K562 (cell line): ENCODE results near the gene GLUL. TPM values are rescaled to one million over a fixed set of nuclear protein-coding genes. Genes with fewer than 3 reads are reported as not detected.
A peak's percentile ranks its signal among the peaks of the same experiment; 100 is the strongest.

Experiments
- ATAC-seq: fragments of 200-7000 bp; cut with Tn5 transposase; 3 replicates; pipeline ENCODE4 v1.9.1; 2020; ENCODE audit warnings: moderate library complexity
- BruUV-seq: library from RNA; stranded (reverse); fragments of 400-500 nt; replicated peaks from 2 replicates; lab custom pipeline; 2021; lab: Mats Ljungman, UMichigan
- CTCF ChIA-PET: fragments of 300-600 bp; formaldehyde crosslinking; extraction: SDS; loops from one replicate; lab custom pipeline; 2021; ENCODE audit warnings: low intra/inter-chr PET ratio; lab: Yijun Ruan, JAX
- POLR2A ChIA-PET: fragments of 300-600, 350-650 bp; sonication (Branson Sonifier 250); formaldehyde crosslinking; extraction: SDS; loops from one replicate; lab custom pipeline; 2021; ENCODE audit warnings: antibody characterized with exemption, inconsistent platforms; lab: Yijun Ruan, JAX
- DNase-seq, 4 experiments: peaks; one replicate each; pipeline versions ENCODE4 v3.0.0 to v3.0.0-alpha.2; 2011 to 2018; ENCODE audit warnings: low spot score in 3 of 4, mixed read lengths in 3 of 4; ENCODE audit errors: extremely low read depth in 1 of 4
- FAIRE-seq: peaks from 2 replicates; lab custom pipeline; 2011; peaks lifted over from hg19 to GRCh38; lab: Jason Lieb, UNC
- H2AFZ ChIP-seq: 2 replicates; pipeline ENCODE4 v1.6.0; 2011; ENCODE audit warnings: low read depth, low read length, control low read depth, inconsistent platforms
- H3K27ac ChIP-seq: fragments of 200-600 bp; 3 replicates; pipeline ENCODE4 v1.8.0; 2011; ENCODE audit warnings: low read depth, mild to moderate bottlenecking, control low read depth, inconsistent platforms, low read length, moderate library complexity, mixed read lengths; ENCODE audit errors: extremely low read depth
- H3K27me3 ChIP-seq, 2 experiments: fragments of 300-600 bp in 1 of 2; 2 replicates in 1 of 2; 3 replicates in 1 of 2; pipeline versions ENCODE4 v1.6.0 to v1.8.0; 2011; ENCODE audit warnings: inconsistent platforms in 2 of 2, low read length in 2 of 2, mild to moderate bottlenecking in 1 of 2, mixed read lengths in 1 of 2, moderate library complexity in 1 of 2; ENCODE audit not compliant: control insufficient read depth in 2 of 2, insufficient read depth in 2 of 2
- H3K36me3 ChIP-seq: fragments of 300-600 bp; 3 replicates; pipeline ENCODE4 v1.8.0; 2011; ENCODE audit warnings: mild to moderate bottlenecking, low read length, inconsistent platforms; ENCODE audit not compliant: control insufficient read depth, insufficient read depth
- H3K4me1 ChIP-seq, 2 experiments: fragments of 200-600 bp in 1 of 2; replicated peaks in 1 of 2; 2 replicates in 1 of 2; 3 replicates in 1 of 2; pipeline versions ENCODE4 v1.5.1 to v1.8.0; 2011; ENCODE audit warnings: inconsistent platforms in 2 of 2, low read length in 2 of 2, mild to moderate bottlenecking in 1 of 2, mixed read lengths in 1 of 2, moderate library complexity in 1 of 2; ENCODE audit not compliant: control insufficient read depth in 2 of 2, insufficient read depth in 2 of 2
- H3K4me2 ChIP-seq: 2 replicates; pipeline ENCODE4 v1.6.1; 2011; ENCODE audit warnings: low read length, control low read depth, inconsistent platforms, mixed read lengths; ENCODE audit not compliant: insufficient read depth
- H3K4me3 ChIP-seq: fragments of 200-600 bp; sonication (generic), shearing (Covaris generic); 2 replicates; pipeline ENCODE4 v1.5.1; 2016; ENCODE audit warnings: control low read depth, inconsistent platforms
- H3K79me2 ChIP-seq: fragments of 200-600 bp; 3 replicates; pipeline ENCODE4 v1.8.0; 2011; ENCODE audit warnings: low read length, inconsistent platforms; ENCODE audit not compliant: control insufficient read depth, insufficient read depth
- H3K9ac ChIP-seq, 2 experiments: 2 replicates each; pipeline versions ENCODE4 v1.6.0 to v1.6.1; 2011; ENCODE audit warnings: low read depth in 2 of 2, low read length in 2 of 2, control low read depth in 1 of 2, inconsistent platforms in 1 of 2, mild to moderate bottlenecking in 1 of 2, mixed read lengths in 1 of 2; ENCODE audit not compliant: insufficient read depth in 1 of 2
- H3K9me1 ChIP-seq: one replicate; pipeline ENCODE4 v1.6.0; 2011; ENCODE audit warnings: inconsistent platforms, mild to moderate bottlenecking, low read length, moderate library complexity; ENCODE audit not compliant: control insufficient read depth, insufficient read depth
- H3K9me3 ChIP-seq: replicated peaks from 2 replicates; pipeline ENCODE4 v1.5.1; 2011; ENCODE audit warnings: low read depth, low read length, inconsistent platforms; ENCODE audit not compliant: control insufficient read depth, insufficient read depth
- H4K20me1 ChIP-seq: replicated peaks from 2 replicates; pipeline ENCODE4 v1.6.1; 2011; ENCODE audit warnings: low read length, inconsistent platforms, mixed read lengths; ENCODE audit not compliant: control insufficient read depth, insufficient read depth
- NUFIP1 ChIP-seq: fragments of 450-650 bp; IDR thresholded peaks from 2 replicates; pipeline ENCODE4 v1.6.1; 2018; ENCODE audit not compliant: partially characterized antibody
- USF1 ChIP-seq: sonication (generic); formaldehyde crosslinking; IDR thresholded peaks from 2 replicates; pipeline ENCODE4 v1.9.0; 2022; ENCODE audit warnings: mild to moderate bottlenecking, missing genetic modification reagents
- ZNF12 ChIP-seq: sonication (generic); formaldehyde crosslinking; IDR thresholded peaks from 2 replicates; pipeline ENCODE4 v1.4.0; 2020; ENCODE audit warnings: mild to moderate bottlenecking, missing genetic modification reagents
- ZNF165 ChIP-seq: fragments of 250-450 bp; sonication (Bioruptor Pico); IDR thresholded peaks from 2 replicates; pipeline ENCODE4 v1.4.0; 2020; ENCODE audit warnings: borderline replicate concordance
- ZNF354B ChIP-seq: fragments of 250-450 bp; sonication (Bioruptor Pico); IDR thresholded peaks from 2 replicates; pipeline ENCODE4 v1.4.0; 2020
- ZNF76 ChIP-seq: fragments of 250-450 bp; sonication (Bioruptor Pico); IDR thresholded peaks from 2 replicates; pipeline ENCODE4 v1.4.0; 2020; ENCODE audit warnings: mild to moderate bottlenecking, moderate library complexity, borderline replicate concordance
- WGBS: fragments of 100-300 bp; shearing (Covaris generic); methylation state at CpG from one replicate; pipeline ENCODE4 v1.1.6; 2016; ENCODE audit warnings: low coverage, mixed read lengths; ENCODE audit not compliant: insufficient coverage; ENCODE audit errors: missing lambda C conversion rate; 5-methylcytosine and 5-hydroxymethylcytosine counted together
- in situ Hi-C: fragments of 300-500 bp; cut with MboI; formaldehyde crosslinking; loops from 4 replicates; pipeline ENCODE4 v1.15.0; 2018; ENCODE audit warnings: inconsistent platforms, mixed read lengths
- intact Hi-C: fragments of 100-400 bp; cut with micrococcal nuclease; formaldehyde crosslinking; loops from 2 replicates; pipeline ENCODE4 v1.14.2; 2022
- polyA plus RNA-seq, 8 experiments: library from polyadenylated mRNA; depleted of rRNA in 4 of 8; stranded (reverse) in 5 of 8; unstranded in 3 of 8; fragments of >200 nt; fragmentation: Nextera tagmentation in 2 of 8; fragmentation: Illumina TruSeq in 1 of 8; extraction: Ambion mirVana in 2 of 8; extraction: Trizol in 1 of 8; gene quantifications; 2 replicates each; pipeline versions ENCODE4 v1.2.1 to v1.2.3, GENCODE V29; 2011 to 2014; ENCODE audit warnings: inconsistent platforms in 1 of 8, missing spikeins in 1 of 8
- total RNA-seq, 7 experiments: library from RNA; depleted of rRNA in 6 of 7; stranded (reverse); fragments of >200 nt in 6 of 7; fragmentation: Illumina TruSeq in 2 of 7; extraction: Trizol in 2 of 7; gene quantifications; 2 replicates each; pipeline versions ENCODE4 v1.2.1 to v1.2.3, GENCODE V29; 2011 to 2021; ENCODE audit warnings: low replicate concordance in 1 of 7

GLUL gene
- total and polyA plus RNA-seq, 9 of the 15 experiments (the other 6 are each of a cell fraction or from before 2014, with no cell fraction given) = 1,088 to 4,222 (median 1,338) TPM

- H3K9me1 ChIP-seq = no peaks in the 10 kb centered on the region
- no peaks in the 10 kb centered on the region for H4K20me1 ChIP-seq
- no TSS peak for BruUV-seq
- H3K27ac ChIP-seq = peak overlapping the region; percentile 83
- H3K9ac ChIP-seq = peak overlapping the region; percentile 20 to 47; a peak in 3 of 4 replicates
- peak overlapping the region; percentile 86 for H2AFZ ChIP-seq
- no peak overlapping the region for H3K4me3 ChIP-seq
- 0 out of 2 replicates have a peak, but pooled peaks have one; percentile 38 for TF ChIP-seq ZNF76 (CRISPR knock-in tag)
- TF ChIP-seq USF1 (CRISPR knock-in tag) = peak; percentile 16; the same call in 1 of the 2 replicates
- no peak for TF ChIP-seq ZNF354B (CRISPR knock-in tag)
- peak; percentile 56 for TF ChIP-seq NUFIP1
- 0 out of 2 replicates have a peak, but pooled peaks have one; percentile 42 for TF ChIP-seq ZNF165 (CRISPR knock-in tag)
- 0 out of 2 replicates have a peak, but pooled peaks have one; percentile 42 for TF ChIP-seq ZNF12 (CRISPR knock-in tag)
- FAIRE-seq (no peak), ATAC-seq (no peak), DNase-seq (no peak)
- H3K9me3 ChIP-seq = no peaks in the 10 kb centered on the region
- no peaks in the 10 kb centered on the region for H3K79me2 ChIP-seq
- ChIA-PET POLR2A (interaction anchor here (0.5 to 3.0 kb wide), 8 partner anchors 10 to 955 kb away, joined by 3 to 11 read pairs (median 4); partner anchors contain the start of gene GLUL), CTCF (no interaction called here)
- peaks cover 36 to 59% of the 10 kb centered on the region in 2 experiments for H3K4me1 ChIP-seq
- in situ Hi-C loops (no loop called here), intact Hi-C loops (loop anchor here (2.0 kb wide), 2 partner anchors 15 to 51 kb away; partner anchors contain the start of gene GLUL)
- H3K36me3 ChIP-seq = no peaks in the 10 kb centered on the region
- no peaks in the 10 kb centered on the region for H3K27me3 ChIP-seq
- H3K4me2 ChIP-seq = peak overlapping the region; percentile 40
- 26% methylated on average over 8 of the region's 8 CpGs for WGBS
Observed at GRCh38 chr1:182339684-182340083, 51.9 kb downstream of the GLUL start.
